HG03354 (cell line): Measurements from ENCODE around the gene MTMR2.

Experiments used
- ATAC-seq: cut with Tn5 transposase; IDR thresholded peaks from one replicate; pipeline ENCODE4 v1.9.1; 2021; ENCODE audit warnings: mild to moderate bottlenecking; ENCODE audit not compliant: unreplicated experiment, poor library complexity, severe bottlenecking

Gene MTMR2

DNA sequence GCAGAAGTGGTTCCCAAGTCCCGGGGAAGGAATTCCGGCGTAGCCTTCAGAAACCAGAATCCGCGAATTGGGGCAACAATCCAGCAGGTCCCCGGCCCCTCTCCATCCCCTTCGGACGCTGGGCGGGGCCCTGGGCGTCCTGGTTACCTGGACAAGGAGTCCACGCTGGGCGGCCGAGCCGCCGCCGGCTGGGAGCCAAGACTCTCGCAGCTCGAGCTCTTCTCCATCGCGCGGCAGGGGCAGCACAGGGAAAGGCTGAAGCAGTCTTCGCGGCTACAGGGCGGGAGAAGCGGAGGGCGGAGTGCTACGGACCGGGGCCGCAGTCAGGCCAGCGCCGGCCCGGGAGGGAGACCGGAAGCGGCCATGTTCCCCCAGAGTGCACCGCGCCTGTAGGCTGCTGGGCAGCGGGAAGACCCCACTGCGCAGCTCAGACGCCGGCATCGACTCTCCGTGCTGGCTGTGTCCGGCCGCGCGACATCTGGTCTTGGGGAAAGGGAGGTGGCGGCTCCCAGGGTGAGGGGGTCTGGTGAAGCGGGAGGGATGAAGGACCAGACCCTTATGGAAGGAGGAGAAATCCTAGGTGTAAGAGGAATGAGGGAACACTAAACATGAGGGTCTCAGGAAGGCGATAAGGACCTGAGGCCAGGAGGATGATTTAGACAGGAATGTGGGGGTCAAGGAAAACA lies at the start of gene MTMR2:
Gene MTMR2, minus strand, starts transcription at position 380 of the 686 bp plus-strand sequence. Its CDS starts 153 bp downstream, at position 227.
- peak; percentile 99 for ATAC-seq

DNA sequence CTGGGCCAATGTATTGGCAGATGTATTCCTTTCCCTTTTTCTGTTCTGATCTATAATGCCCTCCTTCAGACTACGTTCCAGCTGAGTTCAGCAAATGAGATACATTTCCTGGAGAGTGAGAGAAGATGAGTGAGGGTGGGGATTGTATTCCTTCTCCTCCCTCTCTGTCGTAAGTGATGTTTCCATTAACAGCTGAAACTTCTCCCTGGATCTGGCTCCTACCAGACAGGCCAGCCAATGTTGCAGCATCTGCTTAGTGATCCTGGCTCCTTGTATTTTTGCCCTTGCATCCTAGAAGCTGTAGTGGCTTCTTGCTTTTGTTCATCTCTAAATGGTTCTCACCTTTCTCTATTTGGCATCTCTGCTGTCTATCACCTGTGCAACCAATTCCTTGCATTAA lies 48.2 kb upstream of the MTMR2 start:
- ATAC-seq, result no peak

DNA sequence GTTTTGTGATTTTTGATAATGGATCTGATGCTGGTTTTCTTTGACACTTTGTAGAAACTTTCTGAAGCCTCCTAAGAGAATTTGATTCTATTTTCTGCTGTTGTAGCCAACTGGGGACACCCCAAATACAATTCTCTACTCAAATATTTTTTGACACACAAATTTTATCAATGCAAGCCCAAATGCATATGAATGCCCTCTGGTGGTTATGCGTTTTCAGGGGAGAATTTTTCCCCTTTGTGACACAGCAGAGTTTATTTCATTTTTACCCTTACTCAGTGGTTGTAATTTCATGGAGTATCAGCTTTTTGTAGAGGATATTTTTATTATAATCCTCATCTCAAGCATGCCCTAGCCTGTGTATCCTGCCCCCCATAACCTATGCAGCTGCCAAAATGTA lies 44.7 kb upstream of the MTMR2 start:
- no peak for ATAC-seq

GRCh38 chr11:95964281-95964680 lies 40.4 kb upstream of the MTMR2 start:
- no peak for ATAC-seq

- no peak for ATAC-seq
Measured at GRCh38 chr11:95961758-95962157, 37.9 kb upstream of the MTMR2 start.

DNA sequence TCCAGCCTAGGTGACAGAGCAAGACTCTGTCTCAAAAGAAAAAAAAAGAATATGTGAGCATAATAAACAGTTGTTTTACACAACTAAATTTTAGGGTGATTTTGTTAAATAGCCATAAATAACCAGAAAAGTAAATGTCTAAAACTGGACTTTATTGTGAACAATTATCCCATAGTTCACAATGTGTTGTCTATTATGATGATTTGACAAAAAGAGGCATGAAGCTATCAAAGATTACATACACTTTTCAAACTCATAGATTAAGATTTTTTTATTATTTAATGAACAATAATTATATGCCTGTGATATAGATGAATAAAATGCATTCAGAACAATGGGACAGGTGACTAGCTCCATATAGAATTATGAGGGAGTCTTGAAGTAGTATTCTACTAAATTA lies 27.0 kb upstream of the MTMR2 start:
- no peak for ATAC-seq

DNA sequence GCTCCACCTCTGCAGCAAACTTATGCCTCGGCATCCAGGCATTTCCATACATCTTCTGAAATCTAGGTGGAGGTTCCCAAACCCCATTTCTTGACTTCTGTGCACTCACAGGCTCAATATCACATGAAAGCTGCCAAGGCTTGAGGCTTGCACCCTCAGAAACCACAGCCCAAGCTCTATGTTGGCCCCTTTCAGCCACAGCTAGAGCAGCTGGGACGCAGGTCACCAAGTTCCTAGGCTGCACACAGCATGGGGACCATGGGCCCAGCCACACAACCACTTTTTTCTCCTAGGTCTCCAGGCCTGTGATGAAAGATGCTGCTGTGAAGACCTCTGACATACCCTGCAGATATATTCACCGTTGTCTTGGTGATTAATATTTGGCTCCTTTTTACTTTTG lies 24.7 kb upstream of the MTMR2 start:
- no peak for ATAC-seq

DNA sequence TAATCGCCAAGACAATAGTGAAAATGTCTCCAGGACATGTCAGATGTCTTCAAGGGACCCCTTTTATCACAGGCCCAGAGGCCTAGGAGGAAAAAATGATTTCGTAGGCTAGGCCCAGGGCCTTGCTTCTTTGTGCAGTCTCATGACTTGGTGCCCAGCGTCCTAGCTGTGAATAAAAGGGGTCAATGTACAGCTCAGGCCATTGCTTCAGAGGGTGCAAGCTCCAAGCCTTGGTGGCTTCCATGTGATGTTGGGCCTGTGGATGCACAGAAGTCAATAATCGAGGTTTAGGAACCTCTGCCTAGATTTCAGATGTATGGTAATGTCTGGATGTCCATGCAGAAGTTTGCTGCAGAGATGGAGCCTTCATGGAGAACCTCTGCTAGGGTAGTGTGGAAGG lies 20.7 kb upstream of the MTMR2 start:
- ATAC-seq, result no peak

DNA sequence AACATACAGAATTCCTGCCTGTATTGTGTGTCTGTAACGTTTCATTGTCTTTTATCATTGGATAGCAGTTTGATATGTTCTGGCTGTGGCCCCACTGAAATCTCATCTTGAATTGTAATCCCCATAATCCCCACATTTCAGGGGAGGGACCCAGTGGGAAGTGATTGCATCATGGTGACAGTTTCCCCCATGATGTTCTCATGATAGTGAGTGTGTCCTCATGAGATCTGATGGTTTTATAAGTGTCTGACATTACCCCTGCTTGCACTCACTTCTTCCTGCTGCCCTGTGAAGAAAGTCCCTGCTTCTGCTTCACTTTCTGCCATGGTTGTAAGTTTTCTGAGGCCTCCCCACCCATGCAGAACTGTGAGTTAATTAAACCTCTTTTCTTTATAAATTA lies 19.6 kb upstream of the MTMR2 start:
- no peak for ATAC-seq

DNA sequence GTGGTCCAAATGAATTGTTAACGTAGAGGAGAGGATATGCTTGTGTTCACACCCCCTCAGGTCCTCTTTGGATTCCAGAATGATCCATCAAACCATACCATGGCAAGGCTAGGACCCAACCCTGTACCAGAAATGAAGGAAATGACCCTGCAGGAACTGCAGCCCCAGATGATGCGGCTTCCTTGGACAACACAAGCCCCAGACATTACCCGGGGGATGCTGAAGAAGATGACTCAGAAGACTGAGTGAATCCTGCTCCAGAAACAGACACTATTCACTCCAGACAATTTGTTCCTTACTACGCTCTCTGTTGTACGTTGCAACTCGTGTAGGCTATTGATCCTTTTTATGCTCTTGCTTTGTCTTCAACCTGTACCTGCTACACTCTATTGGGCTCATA lies 15.2 kb upstream of the MTMR2 start:
- ATAC-seq, result no peak

- ATAC-seq, result no peak
Measured at GRCh38 chr11:95937358-95937757, 13.5 kb upstream of the MTMR2 start.

GRCh38 chr11:95933594-95933993 lies 9.7 kb upstream of the MTMR2 start:
- no peak for ATAC-seq

DNA sequence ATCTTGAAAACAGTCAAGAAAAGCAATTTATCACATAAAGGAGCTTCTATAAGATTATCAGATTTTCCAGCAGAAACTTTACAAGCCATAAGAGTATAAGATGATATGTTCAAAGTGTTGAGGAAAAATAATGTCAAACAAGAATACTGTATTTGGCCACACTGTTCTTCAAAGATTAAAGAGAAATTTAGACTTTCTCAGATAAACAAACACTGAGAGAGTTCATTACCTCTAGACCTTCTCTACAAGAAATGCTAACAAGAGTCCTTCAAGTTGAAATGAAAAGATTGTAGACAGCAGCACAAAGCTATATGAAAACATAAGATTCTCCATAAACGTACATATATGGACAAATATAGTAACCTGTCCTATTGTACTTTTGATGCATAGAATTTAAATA lies 8.0 kb upstream of the MTMR2 start:
- ATAC-seq, result no peak

DNA sequence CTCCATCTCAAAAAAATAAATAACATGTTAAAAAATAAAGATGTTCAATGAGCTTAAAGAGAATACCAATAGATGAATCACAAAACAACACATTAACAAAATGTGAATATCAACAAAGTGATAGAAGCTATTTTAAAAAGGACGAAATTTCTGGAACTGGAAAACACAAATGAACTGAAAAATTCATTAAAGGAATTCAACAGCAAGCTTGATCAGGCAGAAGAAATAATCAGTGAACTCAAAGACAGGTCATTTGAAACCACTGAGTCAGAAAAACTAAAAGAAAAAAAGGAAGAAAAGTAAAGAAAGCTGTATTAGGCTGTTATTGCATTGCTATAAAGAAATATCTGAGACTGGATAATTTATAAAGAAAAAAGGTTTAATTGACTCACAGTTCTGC lies 7.0 kb upstream of the MTMR2 start:
- ATAC-seq, result no peak

- ATAC-seq, result no peak
Measured at GRCh38 chr11:95926726-95927125, 2.8 kb upstream of the MTMR2 start.

DNA sequence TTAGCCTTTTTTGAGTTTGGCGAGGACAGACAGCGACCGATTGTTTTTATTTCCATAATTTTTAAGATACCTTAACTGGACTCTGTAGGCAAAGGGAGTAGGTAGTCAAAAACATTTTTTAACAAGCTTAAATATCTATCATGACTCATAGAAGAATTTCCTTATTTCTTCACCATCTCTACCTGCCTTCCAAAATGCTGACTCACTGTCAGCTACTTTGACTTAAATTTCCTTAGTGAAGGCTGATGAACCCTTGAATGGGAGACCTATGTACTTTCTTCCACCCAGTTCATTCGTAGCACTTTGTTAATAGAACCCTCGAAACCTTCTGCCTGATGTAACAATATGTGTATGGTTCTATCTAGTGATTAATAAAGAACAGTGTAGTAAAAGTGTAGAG lies 1.1 kb upstream of the MTMR2 start:
- no peak for ATAC-seq

DNA sequence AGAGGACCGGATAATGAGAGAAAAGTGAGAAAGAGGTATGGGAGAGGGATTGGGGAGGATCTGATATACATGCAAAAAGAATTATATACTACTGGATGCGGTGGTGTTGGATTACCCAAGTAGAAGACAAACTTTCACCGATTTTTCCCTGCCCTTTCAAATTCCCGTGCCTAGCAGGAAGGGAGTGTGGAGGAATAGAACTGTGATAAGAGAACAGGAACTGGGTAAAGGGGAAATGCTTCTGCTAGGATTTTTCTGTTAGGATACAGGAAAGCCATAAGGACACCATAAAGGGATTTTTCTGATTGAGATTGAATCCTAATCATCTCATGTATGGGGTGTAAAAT lies 480 bp upstream of the MTMR2 start:
- peak; percentile 1 for ATAC-seq

DNA sequence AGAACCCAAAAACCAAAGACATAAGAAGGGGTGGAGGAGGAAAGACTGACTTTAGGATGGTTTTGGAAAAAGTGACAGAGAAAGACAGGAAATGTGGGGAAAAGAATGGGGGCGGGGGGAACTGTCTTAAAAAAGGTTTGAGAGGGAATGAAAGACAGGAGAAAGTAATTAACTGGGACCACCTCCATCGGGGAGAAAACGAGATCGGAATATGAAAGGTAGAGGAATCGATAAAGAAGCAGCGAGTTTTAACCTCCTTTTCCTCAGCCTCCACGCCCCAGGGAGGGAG lies 524 bp downstream of the MTMR2 start:
- ATAC-seq, result no peak

- ATAC-seq, result no peak
Measured at GRCh38 chr11:95922536-95923438, 1.1 kb downstream of the MTMR2 start.

DNA sequence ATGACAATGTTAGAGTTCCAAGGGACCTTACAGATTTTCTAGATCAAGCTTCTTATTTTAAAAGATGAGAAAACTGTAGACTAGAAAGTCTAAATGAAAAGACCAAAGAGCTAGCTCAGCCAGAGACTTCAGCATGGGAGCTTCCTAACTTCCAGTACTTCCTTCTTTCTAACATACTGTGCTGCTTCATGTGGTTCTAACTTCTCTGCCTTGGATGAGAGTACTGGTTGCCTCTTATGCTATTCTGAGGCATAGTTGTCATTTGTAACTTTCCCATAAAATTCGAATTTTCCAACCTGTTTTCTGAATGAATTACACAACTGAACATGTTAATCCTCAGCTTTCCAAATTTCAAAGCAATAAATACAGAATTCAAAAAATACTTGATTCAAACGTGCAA lies 1.8 kb downstream of the MTMR2 start:
- no peak for ATAC-seq

DNA sequence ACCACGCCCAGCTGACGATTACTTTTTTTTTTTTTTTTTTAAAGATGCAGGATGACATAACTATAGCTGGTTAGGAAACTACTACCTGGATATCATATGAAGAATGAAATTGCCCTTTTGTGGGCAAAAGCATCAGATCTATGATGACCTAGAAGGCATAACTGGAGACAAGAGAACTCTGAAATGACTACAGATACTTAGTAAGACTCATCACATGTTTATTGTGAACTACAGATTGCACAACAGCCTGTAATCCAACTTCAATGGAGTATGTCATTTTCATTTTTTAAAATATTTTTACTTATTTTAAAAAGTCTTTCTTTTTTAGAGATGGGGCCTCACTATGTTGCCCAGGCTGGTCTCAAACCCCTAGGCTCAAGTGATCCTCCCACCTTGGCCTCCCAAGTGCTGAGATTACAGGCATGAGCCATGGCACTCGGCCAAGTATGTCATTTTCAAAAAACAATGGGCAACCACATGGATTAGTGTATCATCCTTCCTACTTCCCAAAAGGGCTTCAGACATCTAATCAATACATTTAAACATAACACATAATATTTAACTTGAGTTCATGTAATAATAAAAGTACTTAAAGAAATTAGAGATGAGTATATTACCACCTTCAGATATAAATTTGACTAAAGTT lies 3.3 kb downstream of the MTMR2 start:
- no peak for ATAC-seq
